PC-9 (cell line): Measurements from ENCODE around the gene LRRC7. TPM values are rescaled to one million over a fixed set of nuclear protein-coding genes. Genes with fewer than 3 reads are reported as not detected.

Experiments
- BruUV-seq: library from RNA; stranded (reverse); fragments of 400-500 nt; replicated peaks from 2 replicates; lab custom pipeline; 2021; lab: Mats Ljungman, UMichigan
- CTCF ChIA-PET: fragments of 300-600 bp; sonication (Branson Sonifier 250); formaldehyde crosslinking; loops from one replicate; lab custom pipeline; 2022; ENCODE audit warnings: antibody characterized with exemption; lab: Charles Lee
- POLR2A ChIA-PET: fragments of 300-600 bp; sonication (Branson Sonifier 250); formaldehyde crosslinking; loops from one replicate; lab custom pipeline; 2022; ENCODE audit warnings: antibody characterized with exemption; ENCODE audit not compliant: unreplicated experiment; lab: Charles Lee
- DNase-seq, 2 experiments: peaks; one replicate each; pipeline versions ENCODE4 v3.0.0 to v3.0.0-alpha.2; 2015 to 2022; ENCODE audit warnings: mixed read lengths in 1 of 2
- H2AFZ ChIP-seq: fragments of 200-600 bp; sonication (generic); 2 replicates; pipeline ENCODE4 v1.8.1; 2017; ENCODE audit warnings: antibody characterized with exemption
- H3F3A ChIP-seq: fragments of 200-600 bp; sonication (generic); 2 replicates; pipeline ENCODE4 v1.8.1; 2017; ENCODE audit warnings: antibody characterized with exemption, mild to moderate bottlenecking, low read depth; ENCODE audit not compliant: insufficient read depth
- H3K27ac ChIP-seq: fragments of 200-600 bp; sonication (generic); 2 replicates; pipeline ENCODE4 v1.6.1; 2016; ENCODE audit warnings: mixed run types
- H3K27me3 ChIP-seq: fragments of 200-600 bp; sonication (generic); 2 replicates; pipeline ENCODE4 v1.6.1; 2016; ENCODE audit warnings: low read depth, mixed run types; ENCODE audit not compliant: insufficient read depth
- H3K36me3 ChIP-seq: fragments of 200-600 bp; sonication (generic); 2 replicates; pipeline ENCODE4 v1.6.1; 2016; ENCODE audit warnings: low read depth, mixed run types
- H3K4me1 ChIP-seq: fragments of 200-600 bp; sonication (generic); replicated peaks from 2 replicates; pipeline ENCODE4 v1.6.1; 2016; ENCODE audit warnings: mixed run types; ENCODE audit not compliant: insufficient read depth
- H3K4me2 ChIP-seq: fragments of 200-600 bp; sonication (generic); 2 replicates; pipeline ENCODE4 v1.6.1; 2017; ENCODE audit warnings: mixed run types
- H3K4me3 ChIP-seq: fragments of 200-600 bp; sonication (generic); 2 replicates; pipeline ENCODE4 v1.6.1; 2016; ENCODE audit warnings: mixed run types
- H3K79me2 ChIP-seq: fragments of 200-600 bp; sonication (generic); 2 replicates; pipeline ENCODE4 v1.6.1; 2017; ENCODE audit warnings: low read depth, mixed run types
- H3K9me2 ChIP-seq: fragments of 200-600 bp; sonication (generic); 2 replicates; pipeline ENCODE4 v1.8.1; 2017; ENCODE audit warnings: mild to moderate bottlenecking; ENCODE audit not compliant: insufficient read depth
- H3K9me3 ChIP-seq: fragments of 200-600 bp; sonication (generic); 2 replicates; pipeline ENCODE4 v1.8.1; 2016; ENCODE audit warnings: low read depth; ENCODE audit not compliant: insufficient read depth
- H4K20me1 ChIP-seq: fragments of 200-600 bp; sonication (generic); 2 replicates; pipeline ENCODE4 v1.8.1; 2017; ENCODE audit not compliant: insufficient read depth
- EZH2 ChIP-seq: fragments of 200-600 bp; sonication (generic); IDR thresholded peaks from 2 replicates; pipeline ENCODE4 v1.8.0; 2017; ENCODE audit warnings: antibody characterized with exemption, low read depth
- intact Hi-C: fragments of 100-400 bp; cut with micrococcal nuclease; formaldehyde crosslinking; loops from one replicate; pipeline ENCODE4 v1.10.0; 2022; ENCODE audit not compliant: unreplicated experiment
- total RNA-seq: library from RNA; stranded (reverse); gene quantifications from 2 replicates; pipeline ENCODE4 v1.2.3, GENCODE V29; 2021
- TF ChIP-seq, protein P1 (sequence below): fragments of 200-600 bp; sonication (generic); conservative IDR thresholded peaks from 2 replicates; pipeline ENCODE4 v1.6.1; 2017; ENCODE audit warnings: mixed run types, antibody characterized with exemption, mild to moderate bottlenecking, moderate library complexity

LRRC7 gene
- total RNA-seq, 1 experiment from 2014 or later = not detected

DNA sequence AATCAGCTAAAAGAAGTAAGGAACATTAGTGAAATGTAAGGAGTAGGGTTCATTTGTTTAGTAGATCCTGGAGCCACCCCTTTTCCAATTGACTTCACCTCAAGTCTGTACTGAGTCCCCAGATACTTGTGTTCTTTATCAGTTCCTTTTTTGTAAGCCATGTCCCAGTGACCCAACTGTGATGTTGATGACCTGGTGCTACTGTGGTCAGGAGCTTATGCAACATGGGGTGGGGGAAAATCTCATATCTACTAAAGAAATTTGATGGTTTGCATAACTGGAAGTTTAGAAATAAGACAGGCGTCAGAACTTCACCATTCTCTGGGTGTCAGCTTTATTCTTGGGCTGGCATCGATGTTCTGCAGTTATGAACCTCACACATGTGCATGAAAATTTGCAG is 120.5 kb downstream of the LRRC7 start:
- H3F3A ChIP-seq = no peaks in the 10 kb centered on the region
- no peak for DNase-seq
- POLR2A ChIA-PET = no interaction called here
- CTCF ChIA-PET = no interaction called here
- no peaks in the 10 kb centered on the region for H3K4me1 ChIP-seq
- H3K4me3 ChIP-seq = no peak overlapping the region
- no peak overlapping the region for H2AFZ ChIP-seq
- no peaks in the 10 kb centered on the region for H4K20me1 ChIP-seq
- H3K4me2 ChIP-seq = no peak overlapping the region
- BruUV-seq = no TSS peak
- no peak for TF ChIP-seq EZH2
- TF ChIP-seq, protein P1, sequence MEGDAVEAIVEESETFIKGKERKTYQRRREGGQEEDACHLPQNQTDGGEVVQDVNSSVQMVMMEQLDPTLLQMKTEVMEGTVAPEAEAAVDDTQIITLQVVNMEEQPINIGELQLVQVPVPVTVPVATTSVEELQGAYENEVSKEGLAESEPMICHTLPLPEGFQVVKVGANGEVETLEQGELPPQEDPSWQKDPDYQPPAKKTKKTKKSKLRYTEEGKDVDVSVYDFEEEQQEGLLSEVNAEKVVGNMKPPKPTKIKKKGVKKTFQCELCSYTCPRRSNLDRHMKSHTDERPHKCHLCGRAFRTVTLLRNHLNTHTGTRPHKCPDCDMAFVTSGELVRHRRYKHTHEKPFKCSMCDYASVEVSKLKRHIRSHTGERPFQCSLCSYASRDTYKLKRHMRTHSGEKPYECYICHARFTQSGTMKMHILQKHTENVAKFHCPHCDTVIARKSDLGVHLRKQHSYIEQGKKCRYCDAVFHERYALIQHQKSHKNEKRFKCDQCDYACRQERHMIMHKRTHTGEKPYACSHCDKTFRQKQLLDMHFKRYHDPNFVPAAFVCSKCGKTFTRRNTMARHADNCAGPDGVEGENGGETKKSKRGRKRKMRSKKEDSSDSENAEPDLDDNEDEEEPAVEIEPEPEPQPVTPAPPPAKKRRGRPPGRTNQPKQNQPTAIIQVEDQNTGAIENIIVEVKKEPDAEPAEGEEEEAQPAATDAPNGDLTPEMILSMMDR = no peak
- H3K79me2 ChIP-seq = no peaks in the 10 kb centered on the region
- intact Hi-C loops = no loop called here
- H3K36me3 ChIP-seq = no peaks in the 10 kb centered on the region
- H3K27me3 ChIP-seq = no peaks in the 10 kb centered on the region
- H3K9me2 ChIP-seq = no peaks in the 10 kb centered on the region
- H3K9me3 ChIP-seq = no peaks in the 10 kb centered on the region; the same call in 1 of the 2 replicates
- H3K27ac ChIP-seq = no peak overlapping the region

DNA sequence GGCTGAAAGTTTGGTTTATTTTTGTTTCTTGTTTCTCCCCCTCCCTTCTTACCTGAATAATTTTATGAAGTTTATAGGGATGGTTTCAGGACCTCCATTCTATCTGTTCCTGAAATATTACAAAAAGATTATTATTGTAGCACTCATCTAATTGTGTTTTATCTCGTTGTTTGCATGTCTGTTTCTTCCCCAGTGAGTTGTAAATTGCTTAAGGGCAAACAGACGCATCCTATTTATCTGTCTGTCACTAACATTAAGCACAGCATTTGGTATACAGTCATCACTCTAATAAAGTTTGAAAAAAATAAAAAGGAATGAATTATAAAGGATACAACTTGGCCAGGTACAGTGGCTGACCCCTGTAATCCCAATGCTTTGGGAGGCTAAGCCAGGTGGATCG is 123.5 kb downstream of the LRRC7 start:
- Histone ChIP-seq H3F3A (no peaks in the 10 kb centered on the region), H3K9me3 (no peaks in the 10 kb centered on the region; the same call in 1 of the 2 replicates), H3K4me3 (no peak overlapping the region), H4K20me1 (no peaks in the 10 kb centered on the region), H2AFZ (no peak overlapping the region), H3K79me2 (no peaks in the 10 kb centered on the region), H3K27ac (no peak overlapping the region), H3K4me2 (no peak overlapping the region), H3K4me1 (no peaks in the 10 kb centered on the region), H3K27me3 (no peaks in the 10 kb centered on the region), H3K9me2 (no peaks in the 10 kb centered on the region), H3K36me3 (no peaks in the 10 kb centered on the region)
- intact Hi-C loops = no loop called here
- no TSS peak for BruUV-seq
- DNase-seq = no peak
- no peak for TF ChIP-seq EZH2
- TF ChIP-seq, protein P1 = no peak
- ChIA-PET CTCF (no interaction called here), POLR2A (no interaction called here)

DNA sequence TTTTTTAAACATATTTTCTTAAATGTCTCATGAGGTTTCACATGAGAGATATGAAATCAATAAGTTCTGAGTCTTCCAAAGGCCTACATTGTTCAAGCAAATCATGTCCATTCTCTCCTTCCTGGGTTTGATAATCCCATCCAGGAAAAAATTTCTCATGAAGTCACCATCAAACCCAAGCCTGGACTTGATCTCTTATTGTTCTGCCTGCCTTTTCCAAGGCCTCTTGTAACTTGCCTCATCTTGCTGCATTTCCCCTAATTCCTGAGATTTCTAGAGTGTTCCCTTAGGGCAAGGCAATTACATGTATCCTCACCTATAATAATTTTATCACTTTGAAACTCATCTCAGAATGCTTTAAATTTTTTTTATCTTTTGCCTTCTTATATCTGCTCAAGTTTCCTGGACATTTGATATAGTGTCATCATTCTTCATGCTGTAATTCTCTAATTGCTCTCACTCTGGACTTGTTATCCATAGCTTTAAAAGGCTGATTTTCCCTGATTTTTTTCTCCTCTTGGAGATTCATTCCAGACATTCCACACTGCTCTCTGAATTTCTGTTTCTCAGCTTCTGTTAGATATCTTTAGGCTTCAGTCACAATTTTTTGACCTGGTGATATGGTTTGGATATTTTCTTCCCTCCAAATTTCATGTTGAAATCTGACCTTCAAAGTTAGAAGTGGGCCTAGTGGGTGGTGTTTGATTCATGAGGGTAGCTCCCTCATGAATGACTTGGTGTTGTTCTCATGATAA is 126.4 kb downstream of the LRRC7 start:
- Histone ChIP-seq H3K9me2 (no peaks in the 10 kb centered on the region; the same call in 1 of the 2 replicates), H3K9me3 (no peaks in the 10 kb centered on the region), H3K27me3 (no peaks in the 10 kb centered on the region), H3F3A (no peaks in the 10 kb centered on the region), H3K36me3 (no peaks in the 10 kb centered on the region), H3K79me2 (no peaks in the 10 kb centered on the region), H3K4me1 (no peaks in the 10 kb centered on the region), H3K4me3 (no peak overlapping the region), H3K27ac (no peak overlapping the region), H2AFZ (no peak overlapping the region), H3K4me2 (no peak overlapping the region), H4K20me1 (no peaks in the 10 kb centered on the region)
- no TSS peak for BruUV-seq
- TF ChIP-seq, protein P1 = no peak
- TF ChIP-seq EZH2 = no peak
- intact Hi-C loops = no loop called here
- no peak for DNase-seq
- CTCF ChIA-PET = no interaction called here
- POLR2A ChIA-PET = no interaction called here
